ENCODE measurements around the gene LRP5.

LRP5 gene

DNA sequence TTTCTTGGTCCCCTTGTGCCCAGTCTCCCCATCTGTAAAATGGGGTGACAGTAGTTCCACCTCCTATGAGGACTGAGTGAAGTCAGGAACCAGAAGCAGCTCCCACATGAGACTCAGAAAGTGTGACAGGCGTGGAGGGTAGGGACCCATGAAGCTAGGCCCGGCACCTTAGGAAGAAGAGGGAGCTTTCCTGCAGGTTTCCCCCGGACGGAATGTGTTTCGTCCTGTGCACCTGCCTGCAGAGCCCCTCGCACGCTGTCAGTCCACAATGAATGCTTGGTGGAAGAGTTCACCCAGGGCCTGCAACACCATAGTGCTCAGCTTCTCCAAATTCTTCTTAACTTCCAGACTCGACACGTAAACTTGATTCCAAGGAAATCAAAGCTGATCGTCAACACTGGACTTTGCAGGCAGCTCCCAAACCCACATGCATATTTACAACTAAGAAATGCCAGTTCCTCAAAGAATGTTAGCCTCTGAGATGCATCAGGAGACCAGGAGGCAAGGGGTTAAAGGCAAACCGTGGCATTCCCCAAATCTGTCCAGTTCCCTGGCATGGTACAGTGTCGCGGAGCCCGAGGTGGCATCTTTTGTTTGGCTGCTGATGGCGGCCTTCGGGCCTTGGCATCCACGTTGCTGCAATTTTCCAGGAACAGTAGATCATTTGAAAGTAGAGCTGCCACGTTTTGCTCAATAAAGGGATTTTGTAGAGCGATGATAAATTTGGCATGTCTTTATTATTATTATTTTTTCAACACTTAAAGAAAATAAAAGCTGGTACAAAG lies 15.4 kb downstream of the LRP5 start:
- Histone ChIP-seq H3K9me3 (no peaks in the 10 kb centered on the region), H3K4me1 (peaks cover 99% of the 10 kb centered on the region), H3K36me3 (peaks cover 46% of the 10 kb centered on the region), H4K20me1 (peaks cover 100% of the 10 kb centered on the region), H3K4me3 (peak overlapping the region; percentile 47), H3K9ac (peak overlapping the region; percentile 64), H3K27ac (peak overlapping the region; percentile 73), H3K27me3 (no peaks in the 10 kb centered on the region), H3K4me2 (peak overlapping the region; percentile 86)
- no peak for TF ChIP-seq Cebpa-rat (IDR thresholded peaks at IDR 0.05)

DNA sequence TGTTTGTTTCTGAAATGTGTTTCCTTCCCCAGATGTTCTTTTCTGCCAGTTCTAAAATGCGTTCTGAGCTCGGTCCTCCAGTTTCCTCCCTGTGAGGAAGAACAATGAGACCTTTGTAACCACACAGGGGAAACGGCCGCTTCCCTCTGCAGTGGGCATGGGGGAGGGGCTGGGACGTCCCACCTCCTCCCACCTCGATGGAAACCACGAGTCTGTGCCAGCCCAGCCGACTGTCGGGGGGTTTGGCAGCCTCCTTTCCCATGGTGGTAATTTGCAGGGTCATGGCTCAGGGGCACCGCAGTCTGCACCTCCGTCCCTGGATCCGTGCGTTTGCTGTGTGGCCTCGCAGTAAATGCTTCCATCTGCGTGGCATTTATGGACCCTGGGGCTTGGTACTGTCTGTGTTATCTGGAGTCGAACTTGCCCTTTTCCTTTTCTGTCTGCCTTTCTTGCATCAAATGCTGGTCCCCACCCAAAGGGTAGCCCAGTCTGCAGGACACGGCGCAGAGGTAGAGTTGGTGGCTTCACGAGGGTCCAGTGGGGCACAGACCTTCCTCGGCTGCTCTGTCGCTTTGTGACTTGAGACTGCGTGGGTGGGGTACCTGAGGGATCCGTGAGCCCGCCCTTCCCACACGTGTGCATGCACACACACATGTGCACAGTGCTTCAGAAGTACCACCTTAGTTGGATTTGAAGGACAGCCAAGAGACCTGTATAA lies 16.1 kb downstream of the LRP5 start:
- peaks cover 93% of the 10 kb centered on the region for H3K4me1 ChIP-seq
- peak overlapping the region; percentile 64 for H3K9ac ChIP-seq
- H3K9me3 ChIP-seq = no peaks in the 10 kb centered on the region
- no peak for TF ChIP-seq Cebpa-rat (IDR thresholded peaks at IDR 0.05)
- peak overlapping the region; percentile 86 for H3K4me2 ChIP-seq
- peak overlapping the region; percentile 47; the same call in 1 of the 2 replicates for H3K4me3 ChIP-seq
- H3K27me3 ChIP-seq = no peaks in the 10 kb centered on the region
- H3K36me3 ChIP-seq = peaks cover 54% of the 10 kb centered on the region
- peak overlapping the region; percentile 73 for H3K27ac ChIP-seq
- H4K20me1 ChIP-seq = peaks cover 100% of the 10 kb centered on the region

DNA sequence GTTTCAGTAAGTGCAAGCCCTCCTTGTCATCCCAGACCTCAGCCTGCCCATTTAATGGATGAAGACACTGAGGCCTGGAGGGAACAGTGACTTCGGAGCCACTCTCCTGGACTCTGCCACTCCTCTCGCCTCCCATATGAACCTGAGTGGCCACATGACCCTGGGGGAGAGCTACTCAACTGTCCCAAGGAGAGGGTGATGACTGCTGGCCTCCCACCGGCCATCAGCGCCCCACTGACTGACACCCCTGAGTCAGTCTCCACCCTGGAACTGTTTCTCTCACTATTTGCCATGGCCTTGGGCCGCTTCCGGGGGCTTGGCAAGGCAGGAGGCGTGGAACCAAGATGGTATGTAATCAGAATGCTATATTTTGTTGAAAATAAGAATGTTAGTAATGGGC lies 17.1 kb downstream of the LRP5 start:
- no peaks in the 10 kb centered on the region for H3K9me3 ChIP-seq
- peaks cover 57% of the 10 kb centered on the region for H3K36me3 ChIP-seq
- 0 out of 2 replicates have a peak overlapping the region, but pooled peaks have one; percentile 30 for H3K9ac ChIP-seq
- H3K4me1 ChIP-seq = peaks cover 85% of the 10 kb centered on the region
- peak overlapping the region; percentile 73 for H3K27ac ChIP-seq
- no peak overlapping the region for H3K4me3 ChIP-seq
- peaks cover 100% of the 10 kb centered on the region for H4K20me1 ChIP-seq
- H3K27me3 ChIP-seq = no peaks in the 10 kb centered on the region
- TF ChIP-seq Cebpa-rat (IDR thresholded peaks at IDR 0.05) = no peak
- H3K4me2 ChIP-seq = peak overlapping the region; percentile 86

DNA sequence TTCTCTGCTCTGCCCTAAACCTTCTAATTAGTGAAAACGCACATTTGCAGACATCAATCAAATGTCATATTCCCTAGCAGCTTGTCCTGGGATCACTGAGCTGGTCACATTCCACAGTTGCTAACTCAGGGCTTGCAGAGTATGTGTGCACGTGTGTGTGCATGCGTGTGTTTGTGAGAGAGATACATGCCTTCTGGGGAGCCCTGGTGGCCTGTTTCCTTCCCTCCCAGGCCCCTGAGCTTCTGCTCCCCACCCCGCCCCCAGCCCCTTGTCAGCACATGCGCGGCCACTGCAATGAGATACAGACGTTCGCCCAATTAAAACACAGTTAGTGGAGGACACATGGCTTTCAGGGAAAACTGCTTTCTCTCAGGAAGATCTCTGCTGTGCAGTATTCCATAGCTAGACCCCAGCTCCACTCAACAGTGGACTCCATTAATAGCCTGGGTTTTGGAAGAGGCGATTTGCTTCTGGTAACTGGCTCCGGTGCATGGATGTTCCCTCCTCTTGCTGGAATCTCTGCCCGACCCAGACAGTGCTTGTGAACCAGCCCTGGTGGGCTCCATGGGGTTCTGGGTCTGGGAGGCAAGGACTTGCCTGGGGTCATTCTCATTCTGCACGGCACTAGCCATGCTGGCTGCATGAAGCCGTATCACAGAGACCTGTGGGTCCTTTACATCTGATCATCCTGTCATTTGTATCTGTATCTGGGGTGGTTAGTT lies 17.7 kb downstream of the LRP5 start:
- peaks cover 85% of the 10 kb centered on the region for H3K4me1 ChIP-seq

DNA sequence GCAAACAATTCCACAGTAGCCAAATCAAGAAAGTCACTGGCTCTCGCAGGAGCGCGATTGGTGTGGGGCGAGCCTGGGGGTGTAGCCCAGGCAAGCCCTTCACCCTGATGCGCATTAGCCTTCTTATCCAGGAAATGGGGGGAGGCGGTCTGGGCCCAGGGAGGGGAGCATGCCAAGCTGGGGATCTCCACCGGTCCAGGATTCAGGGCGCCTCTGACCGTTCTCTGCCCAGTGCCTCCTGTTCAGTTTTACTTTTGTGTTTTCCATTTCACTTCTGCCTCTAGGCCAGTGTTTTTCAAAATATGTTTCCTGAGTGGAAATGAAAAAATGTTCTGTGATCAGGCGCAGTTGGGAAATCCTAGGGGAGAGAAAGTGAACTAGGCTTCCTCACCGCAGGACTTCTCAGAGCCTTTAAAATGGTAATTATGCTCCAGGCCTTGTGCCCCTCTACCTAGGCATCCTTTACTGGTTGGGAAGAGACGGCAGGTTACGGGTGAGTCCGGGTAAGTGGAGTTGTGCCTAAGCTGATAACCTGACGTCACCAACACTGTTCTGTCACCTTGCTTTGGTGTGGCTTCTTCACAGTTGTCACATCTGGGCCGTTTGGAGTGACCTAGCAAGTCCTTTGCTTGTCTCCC lies 18.4 kb downstream of the LRP5 start:
- H3K36me3 ChIP-seq = peaks cover 58% of the 10 kb centered on the region
- no peaks in the 10 kb centered on the region for H3K27me3 ChIP-seq
- peak overlapping the region; percentile 86 for H3K4me2 ChIP-seq
- H3K9me3 ChIP-seq = no peaks in the 10 kb centered on the region
- TF ChIP-seq Cebpa-rat (IDR thresholded peaks at IDR 0.05) = no peak
- peaks cover 100% of the 10 kb centered on the region for H4K20me1 ChIP-seq
- H3K4me1 ChIP-seq = peaks cover 85% of the 10 kb centered on the region
- no peak overlapping the region for H3K4me3 ChIP-seq
- peak overlapping the region; percentile 1; the same call in 1 of the 2 replicates for H3K9ac ChIP-seq
- H3K27ac ChIP-seq = peak overlapping the region; percentile 36

More for the DNA sequence above, 17.7 kb downstream of the LRP5 start:
- peak overlapping the region; percentile 73 for H3K27ac ChIP-seq
- no peak for TF ChIP-seq Cebpa-rat (IDR thresholded peaks at IDR 0.05)
- H3K9ac ChIP-seq = 0 out of 2 replicates have a peak overlapping the region, but pooled peaks have one; percentile 30
- no peak overlapping the region for H3K4me3 ChIP-seq
- H3K36me3 ChIP-seq = peaks cover 56% of the 10 kb centered on the region
- no peaks in the 10 kb centered on the region for H3K9me3 ChIP-seq
- H3K27me3 ChIP-seq = no peaks in the 10 kb centered on the region
- H4K20me1 ChIP-seq = peaks cover 100% of the 10 kb centered on the region
- peak overlapping the region; percentile 86 for H3K4me2 ChIP-seq

DNA sequence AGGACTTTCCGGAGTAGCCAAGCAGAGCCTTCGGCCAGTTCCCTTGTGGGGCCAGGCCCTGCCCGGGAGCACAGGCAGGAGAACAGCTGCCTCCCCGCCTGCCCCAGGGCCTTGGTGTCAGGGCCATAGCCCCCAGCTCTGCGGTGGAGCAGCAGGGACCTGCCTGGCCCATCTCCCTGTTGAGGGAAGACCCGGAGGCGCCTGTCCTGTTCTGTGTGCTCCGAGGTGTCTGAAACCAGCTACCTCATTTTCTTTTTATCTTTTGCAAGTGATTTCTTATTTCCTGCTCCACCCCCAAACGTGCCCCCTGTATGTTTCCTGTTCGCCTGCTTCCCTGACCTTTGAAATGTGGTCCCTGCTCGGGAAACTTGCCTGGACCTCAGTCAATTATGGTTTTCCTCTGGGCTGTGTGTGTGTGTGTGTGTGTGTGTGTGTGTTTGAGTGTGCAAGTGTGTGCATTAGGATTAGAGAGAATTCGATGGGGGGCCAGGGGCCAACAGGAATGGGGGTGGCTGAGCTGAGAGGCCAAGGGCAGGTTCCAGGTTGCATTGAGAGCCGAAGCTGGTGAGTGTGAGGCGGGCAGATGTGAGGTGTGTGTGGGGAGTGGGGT lies 19.1 kb downstream of the LRP5 start:
- peak overlapping the region; percentile 86 for H3K4me2 ChIP-seq
- TF ChIP-seq Cebpa-rat (IDR thresholded peaks at IDR 0.05) = no peak

DNA sequence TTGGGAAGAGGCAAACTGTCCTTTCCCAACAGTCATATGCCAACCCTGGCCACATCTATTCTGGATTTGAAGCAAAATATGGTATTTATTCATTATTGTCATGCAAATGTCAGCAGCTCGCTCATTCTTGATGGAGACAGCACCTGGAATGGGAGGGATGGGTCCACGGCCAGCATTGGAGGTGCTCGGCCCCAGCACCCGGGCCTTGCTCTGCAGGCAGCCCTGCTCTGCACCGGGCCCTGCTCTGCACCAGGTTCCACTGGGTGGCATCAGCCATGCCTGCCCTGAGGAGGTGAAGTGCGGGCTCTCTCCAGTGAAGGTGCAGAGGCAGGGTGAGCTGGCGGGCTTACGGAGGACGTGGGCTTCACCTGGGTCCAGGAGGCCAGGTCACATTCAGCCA lies 19.8 kb downstream of the LRP5 start:
- peaks cover 100% of the 10 kb centered on the region for H4K20me1 ChIP-seq
- H3K27ac ChIP-seq = no peak overlapping the region
- no peaks in the 10 kb centered on the region for H3K9me3 ChIP-seq
- peaks cover 85% of the 10 kb centered on the region for H3K4me1 ChIP-seq
- peaks cover 60% of the 10 kb centered on the region for H3K36me3 ChIP-seq
- no peak overlapping the region for H3K4me2 ChIP-seq
- H3K4me3 ChIP-seq = no peak overlapping the region
- no peaks in the 10 kb centered on the region for H3K27me3 ChIP-seq
- H3K9ac ChIP-seq = no peak overlapping the region
- no peak for TF ChIP-seq Cebpa-rat (IDR thresholded peaks at IDR 0.05)

More for the DNA sequence above, 19.1 kb downstream of the LRP5 start:
- H3K9ac ChIP-seq = peak overlapping the region; percentile 1; the same call in 1 of the 2 replicates
- H3K9me3 ChIP-seq = no peaks in the 10 kb centered on the region
- H4K20me1 ChIP-seq = peaks cover 100% of the 10 kb centered on the region
- peaks cover 85% of the 10 kb centered on the region for H3K4me1 ChIP-seq
- H3K36me3 ChIP-seq = peaks cover 57% of the 10 kb centered on the region
- H3K27me3 ChIP-seq = no peaks in the 10 kb centered on the region
- H3K4me3 ChIP-seq = no peak overlapping the region
- peak overlapping the region; percentile 25 for H3K27ac ChIP-seq

DNA sequence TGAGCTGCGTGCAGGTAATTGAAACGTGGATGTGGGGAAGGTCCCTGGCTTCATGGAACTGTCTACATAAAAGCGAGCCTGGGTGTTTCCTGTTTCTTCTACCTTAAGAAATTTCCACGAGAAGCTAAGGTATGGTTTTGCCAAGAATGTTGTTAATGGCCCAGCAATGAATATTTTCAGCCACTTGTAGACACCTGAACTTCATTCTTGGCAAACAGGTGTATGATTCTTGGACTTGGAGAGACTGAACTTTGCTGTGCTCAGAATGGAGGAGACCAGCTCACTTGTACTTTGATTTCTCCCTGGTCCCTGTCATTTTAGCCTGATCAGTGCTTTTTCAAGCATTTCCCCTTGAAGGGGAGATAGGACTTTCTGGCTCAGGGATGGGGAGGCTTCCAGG lies 20.8 kb downstream of the LRP5 start:
- H3K4me1 ChIP-seq = peaks cover 85% of the 10 kb centered on the region

DNA sequence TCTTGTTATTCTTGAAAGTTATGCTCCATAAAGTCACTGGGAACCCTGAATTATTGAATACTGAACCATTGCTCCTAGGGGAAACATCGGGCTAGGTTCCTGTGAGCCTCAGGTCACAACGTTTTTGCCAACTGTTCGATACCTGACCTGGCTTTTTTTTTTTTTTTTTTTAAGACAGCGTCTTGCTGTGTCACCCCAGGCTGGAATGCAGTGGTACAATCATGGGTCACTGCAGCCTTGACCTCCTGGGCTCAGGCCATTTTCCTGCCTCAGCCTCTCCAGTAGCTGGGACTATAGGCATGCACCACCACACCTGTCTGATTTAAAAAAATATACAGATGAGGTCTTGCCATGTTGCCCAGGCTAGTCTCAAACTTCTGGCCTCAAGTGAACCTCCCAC lies 22.5 kb downstream of the LRP5 start:
- peaks cover 100% of the 10 kb centered on the region for H4K20me1 ChIP-seq
- H3K27me3 ChIP-seq = no peaks in the 10 kb centered on the region
- no peak overlapping the region for H3K4me3 ChIP-seq
- H3K36me3 ChIP-seq = peaks cover 68% of the 10 kb centered on the region
- no peak overlapping the region for H3K4me2 ChIP-seq
- no peak overlapping the region for H3K9ac ChIP-seq
- peaks cover 85% of the 10 kb centered on the region for H3K4me1 ChIP-seq
- no peak for TF ChIP-seq Cebpa-rat (IDR thresholded peaks at IDR 0.05)
- no peak overlapping the region for H3K27ac ChIP-seq
- H3K9me3 ChIP-seq = no peaks in the 10 kb centered on the region

More for the DNA sequence above, 20.8 kb downstream of the LRP5 start:
- Histone ChIP-seq H4K20me1 (peaks cover 100% of the 10 kb centered on the region), H3K9ac (no peak overlapping the region), H3K9me3 (no peaks in the 10 kb centered on the region), H3K27me3 (no peaks in the 10 kb centered on the region), H3K27ac (no peak overlapping the region), H3K36me3 (peaks cover 70% of the 10 kb centered on the region), H3K4me3 (no peak overlapping the region), H3K4me2 (no peak overlapping the region)
- no peak for TF ChIP-seq Cebpa-rat (IDR thresholded peaks at IDR 0.05)
